Activated CD4-positive, alpha-beta T cell treated with anti-CD3 and anti-CD28 coated beads for 36 hours (primary cell): Measurements from ENCODE around the gene LIN54. TPM values are rescaled to one million over a fixed set of nuclear protein-coding genes. Genes with fewer than 3 reads are reported as not detected.
"Not testable (repeated sequence)": the region's sequence is repeated elsewhere in the genome, so short reads cannot be mapped to it uniquely, and the experiment has no call there.

Experiments used
- ATAC-seq: fragments of 200-7000 bp; cut with Tn5 transposase; one replicate; pipeline ENCODE4 v1.10.0; 2021; ENCODE audit warnings: mild to moderate bottlenecking, moderate library complexity
- CTCF ChIA-PET: fragments of 350-600 bp; sonication (Branson Sonifier 250); formaldehyde crosslinking; loops from one replicate; lab custom pipeline; 2021; ENCODE audit warnings: antibody characterized with exemption; lab: Charles Lee
- POLR2A ChIA-PET: fragments of 350-600 bp; sonication (Branson Sonifier 250); formaldehyde crosslinking; loops from one replicate; lab custom pipeline; 2021; ENCODE audit warnings: antibody characterized with exemption, inconsistent platforms; lab: Charles Lee
- DNase-seq: peaks from one replicate; pipeline ENCODE4 v3.0.0-alpha.2; 2020
- H3K27ac Mint-ChIP-seq: one replicate; pipeline ENCODE4 v1.8.0; 2021; ENCODE audit warnings: mixed read lengths
- H3K27me3 Mint-ChIP-seq: one replicate; pipeline ENCODE4 v1.8.0; 2021; ENCODE audit warnings: mixed read lengths
- H3K36me3 Mint-ChIP-seq: one replicate; pipeline ENCODE4 v1.8.0; 2021; ENCODE audit warnings: low read depth, mixed read lengths
- H3K4me1 Mint-ChIP-seq: one replicate; pipeline ENCODE4 v1.8.0; 2021; ENCODE audit warnings: mixed read lengths
- H3K4me3 Mint-ChIP-seq: one replicate; pipeline ENCODE4 v1.8.0; 2021; ENCODE audit warnings: mild to moderate bottlenecking, moderate library complexity, mixed read lengths
- H3K9me3 Mint-ChIP-seq: one replicate; pipeline ENCODE4 v1.8.0; 2021; ENCODE audit warnings: low read depth, mixed read lengths
- intact Hi-C, 2 experiments: fragments of 100-400 bp; cut with DNase I in 1 of 2; cut with micrococcal nuclease in 1 of 2; formaldehyde crosslinking; loops; one replicate each; pipeline versions ENCODE4 v1.14.2 to v1.15.1; 2022 to 2024; cut with DNase I, micrococcal nuclease
- total RNA-seq, 2 experiments: library from RNA; stranded (reverse); gene quantifications; one replicate each; pipeline ENCODE4 v1.2.3, GENCODE V29; 2021

Gene LIN54
- total RNA-seq, 2 experiments from 2014 or later: 23.5 to 31.7 TPM

DNA sequence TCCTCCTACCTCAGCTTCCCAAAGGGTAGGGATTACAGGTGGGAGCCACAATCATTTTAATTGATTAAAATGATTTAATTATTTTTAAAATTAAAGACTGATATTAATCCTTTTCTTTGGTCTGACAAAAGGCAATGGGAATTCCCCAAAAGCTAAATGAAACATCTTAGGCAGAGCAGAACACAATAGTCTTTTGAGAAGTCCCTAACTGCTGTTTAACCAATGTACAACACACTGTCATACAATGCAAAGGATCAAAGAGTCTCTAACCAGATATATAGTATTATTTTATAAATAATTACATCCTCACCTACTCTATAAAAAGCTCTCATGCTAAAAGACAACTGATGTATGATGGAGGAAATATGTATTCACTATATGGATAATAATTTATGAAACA lies 63.1 kb downstream of the LIN54 start:
- H3K4me1 Mint-ChIP-seq: peaks cover 1% of the 10 kb centered on the region
- ATAC-seq: no peak
- peaks cover 20% of the 10 kb centered on the region for H3K36me3 Mint-ChIP-seq
- ChIA-PET POLR2A (no interaction called here), CTCF (interaction anchor here (1.1 kb wide), 1 partner anchor 208 kb away, joined by 3 read pairs; no protein-coding TSS in a partner anchor)
- no peaks in the 10 kb centered on the region for H3K27me3 Mint-ChIP-seq
- no peak overlapping the region for H3K27ac Mint-ChIP-seq
- no peak for DNase-seq
- no peak overlapping the region for H3K4me3 Mint-ChIP-seq
- H3K9me3 Mint-ChIP-seq: no peaks in the 10 kb centered on the region
- intact Hi-C loops: no loop called here

DNA sequence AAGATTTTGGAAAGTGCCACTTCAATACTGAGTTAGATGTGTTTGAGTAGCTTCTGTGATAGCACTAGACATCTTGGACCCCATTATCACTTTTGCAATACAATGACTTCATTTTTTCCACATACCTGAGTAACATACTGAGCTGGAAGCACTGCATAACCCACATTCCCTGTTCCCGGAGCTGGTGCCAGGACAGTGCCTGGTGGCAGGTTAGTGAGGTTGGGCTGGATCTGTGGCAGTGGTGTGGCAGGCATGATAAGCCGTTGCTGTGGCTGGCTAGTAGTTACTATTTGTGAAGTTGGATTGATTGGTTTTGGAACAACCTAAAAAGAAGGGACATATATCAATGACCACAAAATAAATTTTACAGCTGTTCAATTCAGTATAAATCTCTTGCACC lies 71.2 kb downstream of the LIN54 start:
- H3K4me3 Mint-ChIP-seq: no peak overlapping the region
- no peaks in the 10 kb centered on the region for H3K4me1 Mint-ChIP-seq
- H3K9me3 Mint-ChIP-seq: no peaks in the 10 kb centered on the region
- DNase-seq: no peak
- no peak overlapping the region for H3K27ac Mint-ChIP-seq
- no peaks in the 10 kb centered on the region for H3K27me3 Mint-ChIP-seq
- POLR2A ChIA-PET: interaction anchor here (0.7 kb wide), 1 partner anchor 39 kb away, joined by 3 read pairs; the partner anchor contains the start of gene THAP9
- no peak for ATAC-seq
- peaks cover 42% of the 10 kb centered on the region for H3K36me3 Mint-ChIP-seq
- intact Hi-C loops: no loop called here
- CTCF ChIA-PET: no interaction called here

DNA sequence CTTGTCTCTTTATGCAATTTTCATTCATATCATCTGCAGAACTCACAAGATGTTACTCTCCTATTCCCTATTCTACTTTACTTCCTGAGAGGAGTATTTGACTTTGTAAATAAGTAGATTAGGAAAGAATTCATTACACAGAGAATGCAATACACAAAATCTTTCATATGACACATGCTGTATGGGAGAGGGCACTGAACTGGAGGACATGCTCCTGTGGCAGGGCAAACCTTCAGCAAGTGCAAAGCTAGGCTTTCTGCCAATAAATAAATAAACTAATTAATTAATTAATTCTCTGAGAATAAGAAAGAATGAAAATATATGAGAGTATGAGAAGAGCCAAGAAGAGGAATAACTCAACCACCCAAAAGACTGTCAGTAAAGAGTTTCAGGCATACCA lies 76.2 kb downstream of the LIN54 start:
- intact Hi-C loops: no loop called here
- Mint-ChIP-seq H3K27me3 (no peaks in the 10 kb centered on the region), H3K9me3 (no peaks in the 10 kb centered on the region), H3K36me3 (peaks cover 44% of the 10 kb centered on the region), H3K4me3 (no peak overlapping the region), H3K27ac (no peak overlapping the region), H3K4me1 (no peaks in the 10 kb centered on the region)
- ATAC-seq: no peak
- no peak for DNase-seq
- POLR2A ChIA-PET: interaction anchor here (0.7 kb wide), 1 partner anchor 22 kb away, joined by 3 read pairs; no protein-coding TSS in a partner anchor
- CTCF ChIA-PET: no interaction called here

DNA sequence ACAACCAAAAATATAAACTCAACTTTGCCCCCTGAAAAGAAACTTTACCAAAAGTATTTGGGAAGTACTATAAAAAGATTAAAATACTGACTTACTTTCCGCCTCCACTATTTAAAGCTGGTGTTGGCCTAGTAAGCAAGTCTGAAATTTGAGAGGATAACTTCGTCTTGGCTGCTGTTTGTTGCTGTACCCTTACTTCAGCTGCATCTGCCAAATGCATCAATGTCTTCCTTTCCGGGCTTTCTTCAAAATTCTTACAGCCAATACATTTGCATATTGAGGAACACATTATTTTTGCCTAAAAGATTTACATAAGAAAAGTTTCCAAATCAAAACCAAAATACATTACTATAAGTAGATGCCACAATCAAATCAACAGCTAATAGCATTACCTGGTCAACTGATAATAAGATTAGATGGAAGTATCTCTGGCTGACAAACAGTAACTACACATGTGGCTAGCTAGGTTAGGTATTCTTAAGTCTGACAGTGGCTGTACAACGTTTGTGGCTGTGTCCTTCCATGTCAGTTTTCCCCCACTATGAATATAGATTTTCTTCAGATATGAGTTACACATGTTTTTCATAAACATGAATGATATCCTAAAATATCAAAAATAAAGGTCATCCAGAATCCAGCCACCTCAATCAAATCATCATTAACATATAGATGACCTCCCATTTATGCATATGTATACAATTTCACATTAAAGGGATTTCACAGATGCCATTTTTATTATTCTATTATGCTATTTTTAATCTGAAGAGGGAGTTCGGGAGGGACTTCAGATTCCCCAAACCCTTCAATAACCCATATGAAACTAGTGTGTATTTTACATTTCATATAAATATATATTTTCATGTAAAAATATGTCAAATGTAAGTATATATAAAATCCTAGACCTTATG lies 79.5 kb downstream of the LIN54 start:
- Mint-ChIP-seq H3K36me3 (peaks cover 40% of the 10 kb centered on the region), H3K27ac (no peak overlapping the region), H3K4me1 (no peaks in the 10 kb centered on the region), H3K27me3 (no peaks in the 10 kb centered on the region), H3K4me3 (no peak overlapping the region), H3K9me3 (no peaks in the 10 kb centered on the region)
- DNase-seq (no peak), ATAC-seq (no peak)
- ChIA-PET POLR2A (no interaction called here), CTCF (interaction anchor here (1.2 kb wide), 1 partner anchor 79 kb away, joined by 5 read pairs; no protein-coding TSS in a partner anchor)
- intact Hi-C loops: no loop called here

DNA sequence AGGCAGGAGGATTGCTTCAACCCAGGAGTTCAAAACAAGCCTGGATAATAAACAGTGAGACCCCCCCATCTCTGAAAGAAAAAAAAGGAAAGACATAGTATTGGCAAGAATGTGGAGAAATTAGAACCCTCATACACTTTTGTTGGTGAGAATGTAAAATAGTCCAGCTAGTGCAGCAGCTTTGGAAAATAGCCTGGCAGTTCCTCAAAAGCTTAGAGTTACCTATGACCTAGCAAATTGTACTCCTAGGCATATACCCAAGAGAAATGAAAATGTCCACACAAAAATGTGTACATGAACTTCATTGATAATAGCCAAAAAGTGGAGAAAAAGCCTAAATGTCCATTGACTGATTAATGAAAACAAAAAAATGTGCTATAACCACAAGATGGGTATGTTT lies 88.8 kb downstream of the LIN54 start:
- DNase-seq: no peak
- Mint-ChIP-seq H3K4me3 (no peak overlapping the region), H3K27me3 (no peaks in the 10 kb centered on the region), H3K36me3 (peaks cover 3% of the 10 kb centered on the region), H3K9me3 (no peaks in the 10 kb centered on the region), H3K4me1 (no peaks in the 10 kb centered on the region), H3K27ac (no peak overlapping the region)
- POLR2A ChIA-PET: no interaction called here
- intact Hi-C loops: no loop called here
- CTCF ChIA-PET: no interaction called here
- no peak for ATAC-seq

DNA sequence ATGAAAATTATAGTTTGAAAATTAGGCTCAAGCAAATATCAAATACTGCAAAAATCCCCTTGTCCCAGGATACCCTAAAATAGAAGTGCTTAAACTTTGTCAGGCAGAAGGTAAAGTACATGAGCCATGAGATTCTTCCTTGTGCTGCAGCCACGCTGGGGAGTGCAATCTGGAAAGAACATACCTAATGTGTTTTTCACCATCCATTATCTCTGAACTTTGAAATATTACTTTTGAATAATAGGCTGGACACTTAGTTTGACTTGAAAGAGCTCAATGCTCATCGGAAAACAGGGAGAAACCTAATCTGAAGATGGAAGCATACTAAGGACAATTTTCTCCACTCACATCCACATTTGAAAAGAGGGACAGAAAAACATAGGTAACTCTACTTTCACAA lies 91.2 kb downstream of the LIN54 start:
- ChIA-PET POLR2A (no interaction called here), CTCF (interaction anchor here (0.6 to 1.4 kb wide), 2 partner anchors 92 to 334 kb away, joined by 3 to 4 read pairs; partner anchors contain the start of gene LIN54)
- intact Hi-C loops: no loop called here
- ATAC-seq (no peak), DNase-seq (no peak)
- H3K36me3 Mint-ChIP-seq: peaks cover 2% of the 10 kb centered on the region
- no peaks in the 10 kb centered on the region for H3K9me3 Mint-ChIP-seq
- no peaks in the 10 kb centered on the region for H3K4me1 Mint-ChIP-seq
- no peak overlapping the region for H3K27ac Mint-ChIP-seq
- H3K27me3 Mint-ChIP-seq: no peaks in the 10 kb centered on the region
- no peak overlapping the region for H3K4me3 Mint-ChIP-seq

DNA sequence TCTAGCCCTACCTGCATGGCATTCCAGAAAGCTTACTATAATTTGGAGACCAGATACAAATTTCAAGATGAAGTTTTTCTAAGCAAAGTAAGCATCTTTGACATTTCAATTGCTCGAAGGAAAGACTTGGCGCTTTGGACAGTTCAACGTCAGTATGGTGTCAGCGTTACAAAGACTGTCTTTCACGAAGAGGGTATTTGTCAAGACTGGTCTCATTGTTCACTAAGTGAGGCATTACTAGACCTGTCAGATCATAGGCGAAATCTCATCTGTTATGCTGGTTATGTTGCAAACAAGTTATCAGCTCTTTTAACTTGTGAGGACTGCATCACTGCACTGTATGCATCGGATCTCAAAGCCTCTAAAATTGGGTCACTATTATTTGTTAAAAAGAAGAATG lies 92.5 kb downstream of the LIN54 start:
- ATAC-seq: no peak
- no peaks in the 10 kb centered on the region for H3K27me3 Mint-ChIP-seq

DNA sequence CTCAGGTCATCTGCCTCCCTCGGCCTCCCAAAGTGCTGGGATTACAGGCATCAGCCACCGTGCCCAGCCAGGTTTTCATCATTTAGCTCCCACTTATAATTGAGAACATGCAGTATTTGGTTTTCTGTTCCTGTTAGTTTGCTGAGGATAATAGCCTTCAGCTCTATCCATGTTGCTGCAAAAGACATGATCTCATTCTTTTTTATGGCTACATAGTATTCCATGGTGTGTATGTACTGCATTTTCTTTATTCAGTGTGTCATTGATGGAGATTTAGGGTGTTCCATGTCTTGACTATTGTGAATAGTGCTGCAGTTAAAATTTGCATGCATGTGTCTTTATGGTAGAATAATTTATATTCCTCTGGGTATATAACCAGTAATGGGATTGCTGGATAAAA lies 96.7 kb downstream of the LIN54 start:
- H3K36me3 Mint-ChIP-seq, POLR2A ChIA-PET, H3K4me3 Mint-ChIP-seq, H3K4me1 Mint-ChIP-seq, DNase-seq, H3K27ac Mint-ChIP-seq, ATAC-seq, H3K27me3 Mint-ChIP-seq, intact Hi-C loops, H3K9me3 Mint-ChIP-seq: not testable (repeated sequence)
- CTCF ChIA-PET: interaction anchor here (0.6 to 0.7 kb wide), 2 partner anchors 58 to 97 kb away, joined by 3 read pairs; partner anchors contain the start of gene LIN54

More for the DNA sequence above, 92.5 kb downstream of the LIN54 start:
- H3K9me3 Mint-ChIP-seq: no peaks in the 10 kb centered on the region
- intact Hi-C loops: no loop called here
- DNase-seq: no peak
- ChIA-PET CTCF (interaction anchor here (0.9 to 1.4 kb wide), 2 partner anchors 75 to 336 kb away, joined by 3 read pairs; no protein-coding TSS in a partner anchor), POLR2A (no interaction called here)
- no peaks in the 10 kb centered on the region for H3K4me1 Mint-ChIP-seq
- no peak overlapping the region for H3K4me3 Mint-ChIP-seq
- peaks cover 2% of the 10 kb centered on the region for H3K36me3 Mint-ChIP-seq
- no peak overlapping the region for H3K27ac Mint-ChIP-seq

DNA sequence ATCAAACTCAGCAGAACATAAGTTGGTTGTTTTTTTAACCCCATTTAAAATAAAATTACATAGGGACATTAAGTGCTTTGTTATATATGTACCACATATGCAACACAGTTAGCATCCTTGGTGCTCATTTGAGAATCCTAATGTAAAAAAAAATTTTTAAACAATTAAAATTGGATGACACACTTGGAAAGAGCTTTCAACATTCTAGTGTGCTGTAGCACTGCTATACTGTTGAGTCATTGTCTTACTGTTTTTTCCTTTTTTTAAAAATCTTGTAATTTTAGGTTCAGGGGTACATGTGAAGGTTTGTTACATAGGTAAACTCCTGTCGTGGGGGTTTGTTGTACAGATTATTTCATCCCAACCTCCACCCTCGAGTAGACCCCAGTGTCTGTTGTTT lies 97.3 kb downstream of the LIN54 start:
- Mint-ChIP-seq H3K4me1 (no peaks in the 10 kb centered on the region), H3K4me3 (no peak overlapping the region), H3K9me3 (no peaks in the 10 kb centered on the region), H3K36me3 (peaks cover 8% of the 10 kb centered on the region), H3K27ac (no peak overlapping the region), H3K27me3 (no peaks in the 10 kb centered on the region)
- ATAC-seq (no peak), DNase-seq (no peak)
- CTCF ChIA-PET: no interaction called here
- POLR2A ChIA-PET: no interaction called here
- intact Hi-C loops: no loop called here

DNA sequence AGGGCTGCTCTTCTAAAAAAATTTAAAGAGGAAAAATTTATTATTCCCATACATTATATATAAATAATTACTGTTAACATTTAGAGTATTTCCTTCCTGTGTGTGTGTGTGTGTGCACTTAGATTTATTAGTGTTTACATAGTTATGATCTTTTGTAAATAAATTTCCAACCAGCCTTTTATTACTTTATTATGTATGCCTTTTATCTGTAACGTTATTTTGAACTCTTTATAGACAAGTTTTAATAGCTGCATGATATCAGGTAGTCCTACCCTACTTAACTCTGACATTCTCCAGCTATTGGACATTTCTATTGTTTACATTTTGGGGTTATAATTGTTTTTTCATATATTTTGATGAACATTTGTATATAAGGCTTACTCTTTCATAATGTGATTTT lies 101.3 kb downstream of the LIN54 start:
- H3K27me3 Mint-ChIP-seq: no peaks in the 10 kb centered on the region
- DNase-seq: no peak
- H3K9me3 Mint-ChIP-seq: no peaks in the 10 kb centered on the region
- no peak overlapping the region for H3K27ac Mint-ChIP-seq
- intact Hi-C loops: loop anchor here (5.0 to 10.0 kb wide), 3 partner anchors 308 to 575 kb away; partner anchors contain the start of gene ABRAXAS1 (in 1 of the 2)
- H3K4me3 Mint-ChIP-seq: no peak overlapping the region
- no peak for ATAC-seq
- peaks cover 11% of the 10 kb centered on the region for H3K36me3 Mint-ChIP-seq
- POLR2A ChIA-PET: no interaction called here
- CTCF ChIA-PET: no interaction called here
- peaks cover 18% of the 10 kb centered on the region for H3K4me1 Mint-ChIP-seq

DNA sequence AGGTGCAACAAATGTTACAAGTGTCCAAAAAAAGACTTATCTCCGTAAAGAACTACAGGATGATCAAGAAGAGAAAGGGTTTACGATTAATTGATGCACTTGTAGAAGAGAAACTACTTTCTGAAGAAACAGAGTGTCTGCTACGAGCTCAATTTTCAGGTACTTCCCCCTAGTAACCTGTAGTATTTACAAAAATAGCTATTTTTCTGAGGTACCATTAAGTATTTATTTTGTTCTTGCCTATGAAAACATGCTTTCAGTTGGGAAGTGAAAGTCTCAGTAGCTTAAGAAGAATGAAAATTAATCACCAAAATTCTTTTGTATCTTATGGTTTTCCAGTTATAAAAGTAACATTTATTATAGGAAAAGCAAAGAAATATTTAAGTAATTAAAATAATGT lies 104.2 kb downstream of the LIN54 start:
- Mint-ChIP-seq H3K9me3 (no peaks in the 10 kb centered on the region), H3K27ac (no peak overlapping the region), H3K36me3 (peaks cover 10% of the 10 kb centered on the region), H3K4me3 (no peak overlapping the region), H3K4me1 (peaks cover 30% of the 10 kb centered on the region), H3K27me3 (no peaks in the 10 kb centered on the region)
- ChIA-PET POLR2A (no interaction called here), CTCF (interaction anchor here (1.3 to 1.8 kb wide), 2 partner anchors 14 to 17 kb away, joined by 3 to 4 read pairs; no protein-coding TSS in a partner anchor)
- ATAC-seq (no peak), DNase-seq (no peak)
- intact Hi-C loops: loop anchor here (5.0 to 10.0 kb wide), 3 partner anchors 311 to 578 kb away; partner anchors contain the start of gene ABRAXAS1 (in 1 of the 2)
